ENCODE measurements around the gene CNTNAP2.
A peak's percentile ranks its signal among the peaks of the same experiment; 100 is the strongest.

Gene CNTNAP2

DNA sequence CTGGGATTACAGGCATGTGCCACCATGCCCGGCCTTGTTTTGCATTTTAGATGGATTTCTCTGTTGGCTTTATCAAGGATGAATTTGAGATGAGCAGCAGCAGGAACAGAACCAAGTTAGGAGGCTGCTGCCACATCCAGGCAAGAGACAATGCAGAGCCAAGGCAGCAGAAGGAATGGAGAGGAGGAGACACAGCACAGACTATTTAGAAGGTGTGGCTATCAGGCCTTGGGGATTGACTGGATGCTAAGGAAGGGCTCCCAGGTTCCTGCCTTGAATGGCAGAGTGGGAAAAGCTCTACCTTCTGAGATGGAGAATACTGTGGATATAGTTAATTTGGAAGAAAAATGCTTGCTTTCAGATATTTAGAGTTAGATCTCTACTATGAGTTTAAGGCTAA, 1989.3 kb downstream of the CNTNAP2 start:
- DNase-seq (ENCODE audit: low spot score): no peak

DNA sequence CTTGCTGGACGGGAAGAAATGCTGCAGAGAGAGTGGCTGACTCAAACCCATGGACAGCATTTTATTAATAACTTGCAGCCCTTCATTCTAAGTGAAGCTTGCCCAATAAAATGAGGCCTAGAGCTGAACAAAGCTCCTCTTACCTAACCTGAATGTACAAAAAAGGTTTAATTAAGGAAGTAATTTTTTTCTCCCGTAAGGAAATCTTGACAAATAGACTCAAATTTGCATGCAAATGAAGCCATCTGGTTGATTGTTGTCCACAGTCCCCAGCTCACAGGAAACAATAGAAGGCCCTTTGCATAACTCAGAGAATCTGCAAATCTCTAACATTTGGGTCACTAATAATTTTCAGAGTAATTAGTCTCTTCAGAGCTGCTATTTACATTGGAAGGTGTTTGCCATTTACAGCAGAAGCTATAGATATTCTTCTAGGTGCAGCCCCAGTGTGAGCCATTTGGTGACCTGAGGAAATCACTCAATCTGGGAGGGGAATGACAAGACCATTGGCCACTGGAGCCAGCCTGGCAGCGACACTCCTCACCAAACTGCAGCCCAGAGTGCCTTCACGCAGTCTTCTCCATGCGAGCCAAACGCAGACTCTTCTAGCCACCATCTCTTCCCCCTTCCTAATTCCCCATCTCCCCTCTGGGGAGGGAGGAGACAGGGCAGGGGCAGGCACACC, 1991.0 kb downstream of the CNTNAP2 start:
- no peak for DNase-seq (ENCODE audit: low spot score)

- no peak for DNase-seq (ENCODE audit: low spot score)
These were observed 1991.8 kb downstream of the CNTNAP2 start for GRCh38 chr7:148108381-148108780.

- DNase-seq (ENCODE audit: low spot score): no peak
These were observed 1993.7 kb downstream of the CNTNAP2 start for GRCh38 chr7:148110097-148110868.

GRCh38 chr7:148114804-148115203, 1998.2 kb downstream of the CNTNAP2 start:
- no peak for DNase-seq (ENCODE audit: low spot score)

DNA sequence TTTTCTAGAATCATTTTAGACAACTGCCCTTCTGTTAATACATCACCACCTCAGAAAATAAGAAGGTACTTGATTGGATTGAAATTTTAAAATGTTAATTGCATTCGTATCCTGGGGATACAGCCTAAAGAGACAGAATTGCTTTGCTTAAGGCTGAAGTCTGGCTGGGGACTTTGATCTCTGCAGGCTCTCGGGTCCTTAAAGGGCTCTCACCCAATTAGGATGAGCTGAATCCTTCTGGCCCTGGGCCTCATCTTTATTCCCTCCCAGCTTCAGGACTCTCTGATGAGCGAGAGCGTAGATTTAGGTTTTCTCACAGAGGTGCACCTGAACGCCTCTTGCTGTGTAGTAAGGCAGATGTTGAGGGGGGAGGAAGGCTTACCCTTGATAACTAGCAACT, 1998.7 kb downstream of the CNTNAP2 start:
- no peak for DNase-seq (ENCODE audit: low spot score)

GRCh38 chr7:148116195-148116594, 1999.6 kb downstream of the CNTNAP2 start:
- DNase-seq (ENCODE audit: low spot score): no peak

DNA sequence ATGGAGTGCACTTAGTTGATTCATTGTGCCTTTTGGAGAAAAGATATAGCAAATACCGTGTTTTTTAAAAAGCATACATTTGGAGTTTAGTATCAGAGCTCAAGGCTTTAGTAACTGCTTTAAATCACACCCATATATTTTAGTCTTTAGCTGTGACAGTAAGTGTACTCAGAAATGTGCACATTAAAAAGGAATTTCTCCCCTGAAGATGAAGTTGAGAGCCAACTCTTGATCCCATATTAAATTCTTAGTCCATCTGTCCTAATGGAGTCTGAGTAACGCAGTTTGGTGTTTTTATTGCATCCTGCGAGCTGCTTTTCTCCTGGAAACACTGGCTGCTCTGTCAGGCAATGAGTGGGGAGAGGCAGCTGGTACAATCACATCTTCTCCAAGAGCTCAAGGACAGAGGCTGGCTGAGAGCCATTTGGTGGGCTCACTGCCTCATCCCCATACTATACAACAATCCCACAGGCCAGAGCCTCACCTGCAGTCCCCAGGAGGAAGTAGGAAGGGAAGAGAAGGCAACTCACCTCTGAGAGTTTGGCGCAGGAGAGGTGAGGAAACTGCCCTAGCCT, 2000.3 kb downstream of the CNTNAP2 start:
- no peak for DNase-seq (ENCODE audit: low spot score)

- no peak for DNase-seq (ENCODE audit: low spot score)
These were observed 2001.8 kb downstream of the CNTNAP2 start for GRCh38 chr7:148118371-148118770.

DNA sequence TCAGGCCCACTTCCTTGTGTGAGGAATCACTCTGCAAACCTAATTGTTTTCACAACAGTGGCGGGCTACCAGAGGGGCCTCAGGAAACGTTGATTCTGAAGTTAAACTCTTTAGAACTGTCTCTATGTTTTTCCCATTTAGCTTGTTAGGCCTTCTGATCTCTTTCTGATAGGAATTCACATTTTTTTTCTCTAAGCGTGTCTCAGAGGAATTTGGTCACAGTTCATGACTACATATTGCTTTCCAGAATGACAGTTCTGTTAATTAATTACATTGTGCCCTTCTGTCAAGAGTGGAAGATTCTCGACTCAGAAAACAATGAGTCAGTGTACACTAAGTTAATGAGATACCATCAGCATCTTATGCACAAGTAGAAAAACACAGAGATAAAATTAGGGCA, 2004.8 kb downstream of the CNTNAP2 start:
- no peak for DNase-seq (ENCODE audit: low spot score)

GRCh38 chr7:148121847-148122246, 2005.2 kb downstream of the CNTNAP2 start:
- no peak for DNase-seq (ENCODE audit: low spot score)

DNA sequence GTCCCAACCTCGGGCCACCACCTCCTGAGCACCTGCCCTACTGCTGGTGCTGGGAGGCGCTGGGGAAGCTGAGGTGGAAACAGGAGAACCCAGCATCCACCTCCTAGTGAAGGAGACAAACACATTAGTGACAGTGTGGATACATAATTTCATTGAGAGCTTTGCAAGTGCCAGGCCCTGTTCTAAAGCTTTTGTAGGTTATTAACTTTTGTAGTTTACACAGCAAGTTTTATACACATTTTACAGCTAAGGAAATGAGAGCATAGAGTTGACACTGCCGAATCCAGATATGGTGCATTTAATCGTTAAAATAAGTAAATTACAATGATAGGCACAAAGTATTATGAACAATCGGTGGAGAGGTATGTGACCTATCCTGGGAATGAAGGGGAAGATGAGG, 2007.9 kb downstream of the CNTNAP2 start:
- DNase-seq (ENCODE audit: low spot score): no peak

GRCh38 chr7:148127374-148127773, 2010.8 kb downstream of the CNTNAP2 start:
- no peak for DNase-seq (ENCODE audit: low spot score)

- no peak for DNase-seq (ENCODE audit: low spot score)
These were observed 2012.4 kb downstream of the CNTNAP2 start for GRCh38 chr7:148129023-148129422.

- no peak for DNase-seq (ENCODE audit: low spot score)
These were observed 2018.5 kb downstream of the CNTNAP2 start for GRCh38 chr7:148135116-148135515.

- DNase-seq (ENCODE audit: low spot score): no peak
These were observed 2019.4 kb downstream of the CNTNAP2 start for GRCh38 chr7:148135997-148136396.

GRCh38 chr7:148142660-148143248, 2026.2 kb downstream of the CNTNAP2 start:
- peak; percentile 4 for DNase-seq (ENCODE audit: low spot score)

GRCh38 chr7:148144827-148145226, 2028.2 kb downstream of the CNTNAP2 start:
- no peak for DNase-seq (ENCODE audit: low spot score)

DNA sequence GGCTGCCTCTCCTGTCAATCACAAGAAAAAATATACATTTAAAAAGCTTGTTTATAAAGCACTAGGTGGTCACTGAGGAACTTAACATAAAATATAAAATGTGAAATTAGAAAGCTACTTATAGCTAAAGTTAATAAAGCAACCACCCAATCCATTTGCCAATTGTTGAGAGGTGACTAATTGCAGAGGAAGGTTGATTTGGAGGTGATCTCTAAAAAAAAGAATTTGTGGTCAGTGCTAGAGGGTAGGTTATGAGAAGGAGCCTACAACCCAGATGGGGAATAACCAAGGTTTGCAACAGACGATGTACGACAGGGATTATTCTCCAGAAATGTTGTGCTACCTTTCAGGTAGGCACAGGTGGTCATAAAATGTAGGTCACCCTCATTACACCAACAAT, 2029.7 kb downstream of the CNTNAP2 start:
- DNase-seq (ENCODE audit: low spot score): no peak

- DNase-seq (ENCODE audit: low spot score): no peak
These were observed 2030.8 kb downstream of the CNTNAP2 start for GRCh38 chr7:148147438-148147837.

DNA sequence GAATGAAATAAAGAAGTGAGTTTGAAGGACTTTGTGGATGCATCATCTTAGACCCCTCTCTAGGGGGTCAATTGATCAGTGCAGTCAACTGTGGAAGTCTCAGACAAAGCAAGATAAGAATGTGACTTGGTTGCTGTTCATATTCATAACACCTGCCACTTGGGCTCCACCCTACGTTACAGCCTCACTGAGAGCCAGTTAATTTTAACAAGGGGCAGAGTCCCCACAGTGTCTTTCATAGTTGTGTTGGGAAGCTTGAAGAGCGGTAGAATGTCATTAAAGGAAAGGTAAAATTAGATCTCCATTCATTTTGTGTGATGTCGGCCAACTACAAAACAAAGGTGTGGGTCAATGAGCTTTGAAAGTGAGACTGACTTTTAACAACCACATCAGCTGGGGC, 2031.9 kb downstream of the CNTNAP2 start:
- DNase-seq (ENCODE audit: low spot score): no peak

DNA sequence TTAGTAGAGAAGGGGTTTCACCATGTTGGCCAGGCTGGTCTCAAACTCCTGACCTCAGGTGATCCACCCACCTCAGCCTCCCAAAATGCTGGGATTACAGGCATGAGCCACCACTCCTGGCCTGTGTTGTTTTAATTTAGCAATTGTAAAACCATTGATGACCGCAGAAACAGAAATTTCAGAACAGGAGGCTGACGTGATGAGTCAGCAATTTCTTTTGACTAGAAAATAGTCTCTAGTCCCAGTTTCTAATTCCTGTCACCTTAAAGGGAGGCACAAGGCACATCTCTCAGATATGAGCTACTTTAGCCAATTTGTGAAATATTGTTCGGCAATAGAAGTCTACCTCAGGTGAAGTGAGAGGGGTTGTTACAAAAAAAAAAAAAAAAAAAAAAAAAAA, 2033.1 kb downstream of the CNTNAP2 start:
- no peak for DNase-seq (ENCODE audit: low spot score)

- DNase-seq (ENCODE audit: low spot score): no peak
These were observed 2035.2 kb downstream of the CNTNAP2 start for GRCh38 chr7:148151778-148152177.
